ENCODE measurements around the gene ERC1.

ERC1 gene

DNA sequence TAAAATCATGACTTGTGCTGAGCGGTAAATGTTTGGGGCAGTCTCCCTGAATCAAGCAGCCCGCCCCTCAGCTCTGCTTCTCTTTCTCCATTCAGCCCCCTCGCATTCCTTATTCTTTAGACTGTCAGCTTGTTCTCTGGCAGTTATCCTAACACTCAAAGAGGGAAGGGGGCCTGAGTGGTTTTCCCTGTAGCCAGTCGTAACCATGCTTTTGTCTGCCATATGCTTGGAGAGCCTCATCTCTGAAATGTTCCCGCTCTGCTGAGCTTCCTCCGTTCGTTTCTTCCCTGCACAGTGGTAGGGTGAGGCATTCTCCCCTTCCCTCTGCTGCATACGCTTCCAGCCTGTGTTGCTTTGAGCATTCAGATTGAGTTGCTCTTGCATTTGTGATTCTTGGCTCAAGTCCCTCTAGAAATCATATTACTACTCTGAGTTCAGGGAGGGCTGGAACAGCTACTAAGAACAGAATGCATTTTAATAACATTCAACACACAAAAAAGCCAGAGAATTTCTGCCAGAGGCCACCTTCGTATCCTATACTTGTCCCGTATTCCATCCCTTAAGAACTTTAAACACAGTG is 483.6 kb downstream of the ERC1 start (continued):
- no peak for TF ChIP-seq GLIS2 (tag by site-specific recombination; IDR thresholded peaks at IDR 0.05)
- TF ChIP-seq ZNF169 (tag by site-specific recombination; IDR thresholded peaks at IDR 0.05), result no peak
- TF ChIP-seq ZNF10 (tag by site-specific recombination; IDR thresholded peaks at IDR 0.05), result no peak
- no peak for TF ChIP-seq ZNF341 (tag by site-specific recombination; IDR thresholded peaks at IDR 0.05; ENCODE audit: low read depth)
- TF ChIP-seq, protein P1, sequence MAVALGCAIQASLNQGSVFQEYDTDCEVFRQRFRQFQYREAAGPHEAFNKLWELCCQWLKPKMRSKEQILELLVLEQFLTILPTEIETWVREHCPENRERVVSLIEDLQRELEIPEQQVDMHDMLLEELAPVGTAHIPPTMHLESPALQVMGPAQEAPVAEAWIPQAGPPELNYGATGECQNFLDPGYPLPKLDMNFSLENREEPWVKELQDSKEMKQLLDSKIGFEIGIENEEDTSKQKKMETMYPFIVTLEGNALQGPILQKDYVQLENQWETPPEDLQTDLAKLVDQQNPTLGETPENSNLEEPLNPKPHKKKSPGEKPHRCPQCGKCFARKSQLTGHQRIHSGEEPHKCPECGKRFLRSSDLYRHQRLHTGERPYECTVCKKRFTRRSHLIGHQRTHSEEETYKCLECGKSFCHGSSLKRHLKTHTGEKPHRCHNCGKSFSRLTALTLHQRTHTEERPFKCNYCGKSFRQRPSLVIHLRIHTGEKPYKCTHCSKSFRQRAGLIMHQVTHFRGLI (tag by site-specific recombination; IDR thresholded peaks at IDR 0.05), result no peak
- TF ChIP-seq, protein P2, sequence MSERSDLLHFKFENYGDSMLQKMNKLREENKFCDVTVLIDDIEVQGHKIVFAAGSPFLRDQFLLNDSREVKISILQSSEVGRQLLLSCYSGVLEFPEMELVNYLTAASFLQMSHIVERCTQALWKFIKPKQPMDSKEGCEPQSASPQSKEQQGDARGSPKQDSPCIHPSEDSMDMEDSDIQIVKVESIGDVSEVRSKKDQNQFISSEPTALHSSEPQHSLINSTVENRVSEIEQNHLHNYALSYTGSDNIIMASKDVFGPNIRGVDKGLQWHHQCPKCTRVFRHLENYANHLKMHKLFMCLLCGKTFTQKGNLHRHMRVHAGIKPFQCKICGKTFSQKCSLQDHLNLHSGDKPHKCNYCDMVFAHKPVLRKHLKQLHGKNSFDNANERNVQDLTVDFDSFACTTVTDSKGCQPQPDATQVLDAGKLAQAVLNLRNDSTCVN (tag by site-specific recombination; optimal IDR thresholded peaks at IDR 0.05), result no peak
- TF ChIP-seq, protein P3, sequence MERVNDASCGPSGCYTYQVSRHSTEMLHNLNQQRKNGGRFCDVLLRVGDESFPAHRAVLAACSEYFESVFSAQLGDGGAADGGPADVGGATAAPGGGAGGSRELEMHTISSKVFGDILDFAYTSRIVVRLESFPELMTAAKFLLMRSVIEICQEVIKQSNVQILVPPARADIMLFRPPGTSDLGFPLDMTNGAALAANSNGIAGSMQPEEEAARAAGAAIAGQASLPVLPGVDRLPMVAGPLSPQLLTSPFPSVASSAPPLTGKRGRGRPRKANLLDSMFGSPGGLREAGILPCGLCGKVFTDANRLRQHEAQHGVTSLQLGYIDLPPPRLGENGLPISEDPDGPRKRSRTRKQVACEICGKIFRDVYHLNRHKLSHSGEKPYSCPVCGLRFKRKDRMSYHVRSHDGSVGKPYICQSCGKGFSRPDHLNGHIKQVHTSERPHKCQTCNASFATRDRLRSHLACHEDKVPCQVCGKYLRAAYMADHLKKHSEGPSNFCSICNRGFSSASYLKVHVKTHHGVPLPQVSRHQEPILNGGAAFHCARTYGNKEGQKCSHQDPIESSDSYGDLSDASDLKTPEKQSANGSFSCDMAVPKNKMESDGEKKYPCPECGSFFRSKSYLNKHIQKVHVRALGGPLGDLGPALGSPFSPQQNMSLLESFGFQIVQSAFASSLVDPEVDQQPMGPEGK (tag by site-specific recombination; IDR thresholded peaks at IDR 0.05), result 0 out of 2 replicates have a peak, but pooled peaks have one; percentile 11
- TF ChIP-seq, protein P4, sequence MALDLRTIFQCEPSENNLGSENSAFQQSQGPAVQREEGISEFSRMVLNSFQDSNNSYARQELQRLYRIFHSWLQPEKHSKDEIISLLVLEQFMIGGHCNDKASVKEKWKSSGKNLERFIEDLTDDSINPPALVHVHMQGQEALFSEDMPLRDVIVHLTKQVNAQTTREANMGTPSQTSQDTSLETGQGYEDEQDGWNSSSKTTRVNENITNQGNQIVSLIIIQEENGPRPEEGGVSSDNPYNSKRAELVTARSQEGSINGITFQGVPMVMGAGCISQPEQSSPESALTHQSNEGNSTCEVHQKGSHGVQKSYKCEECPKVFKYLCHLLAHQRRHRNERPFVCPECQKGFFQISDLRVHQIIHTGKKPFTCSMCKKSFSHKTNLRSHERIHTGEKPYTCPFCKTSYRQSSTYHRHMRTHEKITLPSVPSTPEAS (tag by site-specific recombination; IDR thresholded peaks at IDR 0.05), result no peak
- no peak for TF ChIP-seq ZNF221 (tag by site-specific recombination; IDR thresholded peaks at IDR 0.05; ENCODE audit: borderline replicate concordance)
- TF ChIP-seq KLF9 (tag by site-specific recombination; IDR thresholded peaks at IDR 0.05; ENCODE audit: low read depth), result no peak
- TF ChIP-seq ZNF791 (tag by site-specific recombination; IDR thresholded peaks at IDR 0.05), result no peak
- TF ChIP-seq MEIS1 (CRISPR knock-in tag; IDR thresholded peaks at IDR 0.05; ENCODE audit: borderline replicate concordance), result no peak
- no peak for TF ChIP-seq ZNF549 (tag by site-specific recombination; IDR thresholded peaks at IDR 0.05)
- no peak for TF ChIP-seq ZNF660 (tag by site-specific recombination; IDR thresholded peaks at IDR 0.05)
- no peak for TF ChIP-seq ZFP37 (tag by site-specific recombination; IDR thresholded peaks at IDR 0.05)
- no peak for TF ChIP-seq ZFP3 (tag by site-specific recombination; IDR thresholded peaks at IDR 0.05; ENCODE audit: low read depth)
- no peak for TF ChIP-seq ZBTB7A (tag by site-specific recombination; IDR thresholded peaks at IDR 0.05; ENCODE audit: low read depth)
- TF ChIP-seq HOXA7 (CRISPR knock-in tag; IDR thresholded peaks at IDR 0.05; ENCODE audit: borderline replicate concordance), result no peak
- TF ChIP-seq, protein P5, sequence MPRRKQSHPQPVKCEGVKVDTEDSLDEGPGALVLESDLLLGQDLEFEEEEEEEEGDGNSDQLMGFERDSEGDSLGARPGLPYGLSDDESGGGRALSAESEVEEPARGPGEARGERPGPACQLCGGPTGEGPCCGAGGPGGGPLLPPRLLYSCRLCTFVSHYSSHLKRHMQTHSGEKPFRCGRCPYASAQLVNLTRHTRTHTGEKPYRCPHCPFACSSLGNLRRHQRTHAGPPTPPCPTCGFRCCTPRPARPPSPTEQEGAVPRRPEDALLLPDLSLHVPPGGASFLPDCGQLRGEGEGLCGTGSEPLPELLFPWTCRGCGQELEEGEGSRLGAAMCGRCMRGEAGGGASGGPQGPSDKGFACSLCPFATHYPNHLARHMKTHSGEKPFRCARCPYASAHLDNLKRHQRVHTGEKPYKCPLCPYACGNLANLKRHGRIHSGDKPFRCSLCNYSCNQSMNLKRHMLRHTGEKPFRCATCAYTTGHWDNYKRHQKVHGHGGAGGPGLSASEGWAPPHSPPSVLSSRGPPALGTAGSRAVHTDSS (tag by site-specific recombination; IDR thresholded peaks at IDR 0.05), result no peak
- no peak for TF ChIP-seq ZNF274 (IDR thresholded peaks at IDR 0.05; ENCODE audit: low read length)
- TF ChIP-seq ZNF274 (tag by site-specific recombination; IDR thresholded peaks at IDR 0.05; ENCODE audit: borderline replicate concordance), result no peak
- TF ChIP-seq ZEB2 (tag by site-specific recombination; IDR thresholded peaks at IDR 0.05), result no peak
- no peak for TF ChIP-seq ZNF423 (tag by site-specific recombination; IDR thresholded peaks at IDR 0.05)
- no peak for TF ChIP-seq ZNF654 (tag by site-specific recombination; IDR thresholded peaks at IDR 0.05; ENCODE audit: low read depth)
- TF ChIP-seq, protein P6, sequence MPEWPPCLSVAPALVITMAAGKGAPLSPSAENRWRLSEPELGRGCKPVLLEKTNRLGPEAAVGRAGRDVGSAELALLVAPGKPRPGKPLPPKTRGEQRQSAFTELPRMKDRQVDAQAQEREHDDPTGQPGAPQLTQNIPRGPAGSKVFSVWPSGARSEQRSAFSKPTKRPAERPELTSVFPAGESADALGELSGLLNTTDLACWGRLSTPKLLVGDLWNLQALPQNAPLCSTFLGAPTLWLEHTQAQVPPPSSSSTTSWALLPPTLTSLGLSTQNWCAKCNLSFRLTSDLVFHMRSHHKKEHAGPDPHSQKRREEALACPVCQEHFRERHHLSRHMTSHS (tag by site-specific recombination; IDR thresholded peaks at IDR 0.05), result no peak
- no peak for TF ChIP-seq TCF7L2 (IDR thresholded peaks at IDR 0.05; ENCODE audit: borderline replicate concordance, low read depth, low read length)
- no peak for TF ChIP-seq OSR2 (tag by site-specific recombination; IDR thresholded peaks at IDR 0.05)
- TF ChIP-seq ZNF624 (tag by site-specific recombination; IDR thresholded peaks at IDR 0.05), result no peak
- TF ChIP-seq, protein P7, sequence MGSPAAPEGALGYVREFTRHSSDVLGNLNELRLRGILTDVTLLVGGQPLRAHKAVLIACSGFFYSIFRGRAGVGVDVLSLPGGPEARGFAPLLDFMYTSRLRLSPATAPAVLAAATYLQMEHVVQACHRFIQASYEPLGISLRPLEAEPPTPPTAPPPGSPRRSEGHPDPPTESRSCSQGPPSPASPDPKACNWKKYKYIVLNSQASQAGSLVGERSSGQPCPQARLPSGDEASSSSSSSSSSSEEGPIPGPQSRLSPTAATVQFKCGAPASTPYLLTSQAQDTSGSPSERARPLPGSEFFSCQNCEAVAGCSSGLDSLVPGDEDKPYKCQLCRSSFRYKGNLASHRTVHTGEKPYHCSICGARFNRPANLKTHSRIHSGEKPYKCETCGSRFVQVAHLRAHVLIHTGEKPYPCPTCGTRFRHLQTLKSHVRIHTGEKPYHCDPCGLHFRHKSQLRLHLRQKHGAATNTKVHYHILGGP (tag by site-specific recombination; IDR thresholded peaks at IDR 0.05), result no peak
- TF ChIP-seq KLF7 (tag by site-specific recombination; IDR thresholded peaks at IDR 0.05; ENCODE audit: borderline replicate concordance), result no peak
